HepG2 (cell line): ENCODE measurements around the gene NPDC1. TPM values are rescaled to one million over a fixed set of nuclear protein-coding genes. Genes with fewer than 3 reads are reported as not detected.

Experiments used
- NFAT5 ChIP-seq: sonication (generic); formaldehyde crosslinking; IDR thresholded peaks from 2 replicates; pipeline ENCODE4 v1.4.0; 2020; ENCODE audit warnings: missing genetic modification reagents
- PRDM10 ChIP-seq: sonication (generic); formaldehyde crosslinking; IDR thresholded peaks from 2 replicates; pipeline ENCODE4 v1.4.0; 2020; ENCODE audit warnings: low read depth, missing genetic modification reagents
- TCF7 ChIP-seq: sonication (generic); IDR thresholded peaks from 2 replicates; pipeline ENCODE4 v1.6.1; 2016; ENCODE audit warnings: antibody characterized with exemption, low read depth
- ZNF232 ChIP-seq: sonication (generic); formaldehyde crosslinking; IDR thresholded peaks from 2 replicates; pipeline ENCODE4 v1.4.0; 2020; ENCODE audit warnings: missing genetic modification reagents, borderline replicate concordance
- ZNF615 ChIP-seq: sonication (generic); formaldehyde crosslinking; IDR thresholded peaks from 2 replicates; pipeline ENCODE4 v1.5.0; 2020; ENCODE audit warnings: mild to moderate bottlenecking, missing genetic modification reagents, borderline replicate concordance
- polyA plus RNA-seq, 8 experiments: library from polyadenylated mRNA; depleted of rRNA in 3 of 8; stranded (reverse) in 7 of 8; unstranded in 1 of 8; fragments of >200 nt; fragmentation: Illumina TruSeq in 4 of 8; extraction: Trizol in 4 of 8; gene quantifications; 2 replicates each; pipeline versions ENCODE4 v1.2.1 to v1.2.3, GENCODE V29; 2011 to 2016; ENCODE audit warnings: low read depth in 4 of 8, missing spikeins in 1 of 8, mixed read lengths in 1 of 8; ENCODE audit not compliant: insufficient read depth in 1 of 8
- total RNA-seq, 5 experiments: library from RNA; depleted of rRNA; stranded (reverse); fragments of >200 nt; fragmentation: Illumina TruSeq; extraction: Trizol; gene quantifications; 2 replicates each; pipeline ENCODE4 v1.2.3, GENCODE V29; 2016; ENCODE audit warnings: low read depth in 1 of 5
- TF ChIP-seq, protein P1 (sequence below): sonication (generic); formaldehyde crosslinking; IDR thresholded peaks from 2 replicates; pipeline ENCODE4 v1.4.0; 2020; ENCODE audit warnings: mild to moderate bottlenecking, missing genetic modification reagents

NPDC1 gene
- total and polyA plus RNA-seq, 2 of the 13 experiments (the other 11 are each of a cell fraction or from before 2014, with no cell fraction given) = 0.84 to 5.4 TPM

GRCh38 chr9:137067860-137068538, 22.0 kb upstream of the NPDC1 start (continued):
- TF ChIP-seq, protein P1, sequence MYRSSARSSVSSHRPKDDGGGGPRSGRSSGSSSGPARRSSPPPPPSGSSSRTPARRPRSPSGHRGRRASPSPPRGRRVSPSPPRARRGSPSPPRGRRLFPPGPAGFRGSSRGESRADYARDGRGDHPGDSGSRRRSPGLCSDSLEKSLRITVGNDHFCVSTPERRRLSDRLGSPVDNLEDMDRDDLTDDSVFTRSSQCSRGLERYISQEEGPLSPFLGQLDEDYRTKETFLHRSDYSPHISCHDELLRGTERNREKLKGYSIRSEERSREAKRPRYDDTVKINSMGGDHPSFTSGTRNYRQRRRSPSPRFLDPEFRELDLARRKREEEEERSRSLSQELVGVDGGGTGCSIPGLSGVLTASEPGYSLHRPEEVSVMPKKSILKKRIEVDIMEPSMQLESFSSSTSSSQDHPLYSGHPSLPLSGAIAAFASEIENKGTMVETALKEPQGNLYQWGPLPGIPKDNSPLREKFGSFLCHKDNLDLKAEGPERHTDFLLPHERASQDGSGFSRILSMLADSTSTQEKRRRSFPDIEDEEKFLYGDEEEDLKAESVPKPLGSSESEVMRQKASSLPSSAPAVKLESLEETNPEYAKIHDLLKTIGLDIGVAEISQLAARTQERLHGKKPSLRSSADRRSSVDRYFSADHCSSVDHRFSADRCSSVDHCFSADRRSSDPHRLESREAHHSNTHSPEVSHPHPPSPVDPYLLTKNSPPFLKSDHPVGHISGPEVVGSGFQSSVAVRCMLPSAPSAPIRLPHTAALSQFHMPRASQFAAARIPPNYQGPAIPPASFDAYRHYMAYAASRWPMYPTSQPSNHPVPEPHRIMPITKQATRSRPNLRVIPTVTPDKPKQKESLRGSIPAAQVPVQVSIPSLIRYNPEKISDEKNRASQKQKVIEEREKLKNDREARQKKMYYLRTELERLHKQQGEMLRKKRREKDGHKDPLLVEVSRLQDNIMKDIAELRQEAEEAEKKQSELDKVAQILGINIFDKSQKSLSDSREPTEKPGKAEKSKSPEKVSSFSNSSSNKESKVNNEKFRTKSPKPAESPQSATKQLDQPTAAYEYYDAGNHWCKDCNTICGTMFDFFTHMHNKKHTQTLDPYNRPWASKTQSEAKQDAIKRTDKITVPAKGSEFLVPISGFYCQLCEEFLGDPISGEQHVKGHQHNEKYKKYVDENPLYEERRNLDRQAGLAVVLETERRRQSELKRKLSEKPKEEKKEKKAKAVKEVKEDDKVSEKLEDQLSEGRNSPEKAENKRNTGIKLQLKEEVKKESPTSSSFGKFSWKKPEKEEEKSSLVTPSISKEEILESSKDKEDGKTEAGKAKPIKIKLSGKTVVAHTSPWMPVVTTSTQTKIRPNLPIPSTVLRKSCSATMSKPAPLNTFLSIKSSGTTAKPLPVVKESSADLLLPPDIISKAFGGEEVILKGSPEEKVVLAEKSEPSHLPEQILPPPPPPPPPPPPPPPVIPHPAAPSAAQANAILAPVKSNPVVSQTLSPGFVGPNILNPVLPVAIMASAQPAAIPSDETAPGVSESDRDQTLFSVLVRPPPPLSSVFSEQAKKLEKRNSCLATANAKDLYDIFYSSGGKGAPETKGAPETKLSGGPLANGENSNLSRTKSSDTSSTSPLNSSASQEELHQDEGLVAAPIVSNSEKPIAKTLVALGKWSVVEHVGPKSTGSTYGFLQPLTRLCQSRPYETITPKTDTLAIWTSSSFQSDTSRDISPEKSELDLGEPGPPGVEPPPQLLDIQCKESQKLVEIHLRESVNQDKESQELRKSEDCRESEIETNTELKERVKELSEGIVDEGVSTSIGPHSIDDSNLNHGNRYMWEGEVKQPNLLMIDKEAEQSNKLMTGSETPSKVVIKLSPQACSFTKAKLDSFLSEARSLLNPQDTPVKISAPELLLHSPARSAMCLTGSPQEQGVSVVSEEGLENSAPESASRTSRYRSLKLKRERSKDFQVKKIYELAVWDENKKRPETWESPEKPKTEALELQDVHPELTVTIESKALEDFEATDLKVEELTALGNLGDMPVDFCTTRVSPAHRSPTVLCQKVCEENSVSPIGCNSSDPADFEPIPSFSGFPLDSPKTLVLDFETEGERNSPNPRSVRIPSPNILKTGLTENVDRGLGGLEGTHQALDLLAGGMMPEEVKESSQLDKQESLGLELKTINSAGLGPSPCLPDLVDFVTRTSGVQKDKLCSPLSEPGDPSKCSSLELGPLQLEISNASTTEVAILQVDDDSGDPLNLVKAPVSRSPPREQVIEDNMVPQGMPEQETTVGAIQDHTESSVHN (CRISPR knock-in tag) = no peak
- TF ChIP-seq NFAT5 (CRISPR knock-in tag) (no peak), ZNF615 (CRISPR knock-in tag) (no peak), ZNF232 (CRISPR knock-in tag) (no peak), PRDM10 (CRISPR knock-in tag) (no peak), TCF7 (no peak)
